ENCODE results near the gene EMP3.

The EMP3 gene

GRCh38 chr19:48330012-48330681 is 4.8 kb downstream of the EMP3 start:
- H3K4me3 ChIP-seq (ENCODE audit: low read length), result peak overlapping the region; percentile 31; the same call in 1 of the 2 replicates
- TF ChIP-seq ZNF274 (IDR thresholded peaks at IDR 0.05; ENCODE audit: low read depth, low read length), result no peak

GRCh38 chr19:48332351-48332661 is 7.0 kb downstream of the EMP3 start:
- TF ChIP-seq ZNF274 (IDR thresholded peaks at IDR 0.05; ENCODE audit: low read depth, low read length), result no peak
- H3K4me3 ChIP-seq (ENCODE audit: low read length), result peak overlapping the region; percentile 47; the same call in 1 of the 2 replicates

- peak overlapping the region; percentile 61 for H3K4me3 ChIP-seq (ENCODE audit: low read length)
- no peak for TF ChIP-seq ZNF274 (IDR thresholded peaks at IDR 0.05; ENCODE audit: low read depth, low read length)
These were observed 7.5 kb downstream of the EMP3 start for GRCh38 chr19:48332662-48333466.

- no peak for TF ChIP-seq ZNF274 (IDR thresholded peaks at IDR 0.05; ENCODE audit: low read depth, low read length)
These were observed 8.4 kb downstream of the EMP3 start for GRCh38 chr19:48333467-48334384.

GRCh38 chr19:48338253-48338755 is 13.0 kb downstream of the EMP3 start:
- no peak overlapping the region for H3K4me3 ChIP-seq (ENCODE audit: low read length)
- no peak for TF ChIP-seq ZNF274 (IDR thresholded peaks at IDR 0.05; ENCODE audit: low read depth, low read length)

More at GRCh38 chr19:48333467-48334384, 8.4 kb downstream of the EMP3 start:
- H3K4me3 ChIP-seq (ENCODE audit: low read length), result peak overlapping the region; percentile 61

- no peak overlapping the region for H3K4me3 ChIP-seq (ENCODE audit: low read length)
- TF ChIP-seq ZNF274 (IDR thresholded peaks at IDR 0.05; ENCODE audit: low read depth, low read length), result no peak
These were observed 13.6 kb downstream of the EMP3 start for GRCh38 chr19:48338802-48339503.

- H3K4me3 ChIP-seq (ENCODE audit: low read length), result no peak overlapping the region
- TF ChIP-seq ZNF274 (IDR thresholded peaks at IDR 0.05; ENCODE audit: low read depth, low read length), result no peak
These were observed 15.6 kb downstream of the EMP3 start for GRCh38 chr19:48340995-48341394.

GRCh38 chr19:48341515-48342413 is 16.4 kb downstream of the EMP3 start:
- TF ChIP-seq ZNF274 (IDR thresholded peaks at IDR 0.05; ENCODE audit: low read depth, low read length), result no peak

GRCh38 chr19:48342414-48342738 is 17.0 kb downstream of the EMP3 start:
- H3K4me3 ChIP-seq (ENCODE audit: low read length), result no peak overlapping the region
- no peak for TF ChIP-seq ZNF274 (IDR thresholded peaks at IDR 0.05; ENCODE audit: low read depth, low read length)

More at GRCh38 chr19:48341515-48342413, 16.4 kb downstream of the EMP3 start:
- H3K4me3 ChIP-seq (ENCODE audit: low read length), result no peak overlapping the region

GRCh38 chr19:48342841-48343540 is 17.6 kb downstream of the EMP3 start:
- TF ChIP-seq ZNF274 (IDR thresholded peaks at IDR 0.05; ENCODE audit: low read depth, low read length), result no peak
- no peak overlapping the region for H3K4me3 ChIP-seq (ENCODE audit: low read length)

- H3K4me3 ChIP-seq (ENCODE audit: low read length), result no peak overlapping the region
- no peak for TF ChIP-seq ZNF274 (IDR thresholded peaks at IDR 0.05; ENCODE audit: low read depth, low read length)
These were observed 19.5 kb downstream of the EMP3 start for GRCh38 chr19:48344892-48345291.

GRCh38 chr19:48346191-48346590 is 20.8 kb downstream of the EMP3 start:
- no peak for TF ChIP-seq ZNF274 (IDR thresholded peaks at IDR 0.05; ENCODE audit: low read depth, low read length)
- H3K4me3 ChIP-seq (ENCODE audit: low read length), result no peak overlapping the region

Data from GM08714 (cell line).